GM23338 (cell line): Measurements from ENCODE around the gene MFNG.

Source experiments
- CREB1 ChIP-seq: fragments of 250-450 bp; sonication (Bioruptor Pico); IDR thresholded peaks from 2 replicates; pipeline ENCODE4 v1.5.0; 2020; ENCODE audit warnings: low read depth, mild to moderate bottlenecking, moderate library complexity
- CTCF ChIP-seq, 2 experiments: fragments of 200-600 bp in 1 of 2; sonication (generic) in 1 of 2; conservative IDR thresholded peaks; 2 replicates each; pipeline versions ENCODE4 v1.5.1 to v1.6.1; 2016 to 2017; ENCODE audit warnings: antibody characterized with exemption in 2 of 2, low read depth in 2 of 2, mild to moderate bottlenecking in 2 of 2, moderate library complexity in 1 of 2
- ETS1 ChIP-seq: IDR thresholded peaks from 2 replicates; pipeline ENCODE4 v1.6.1; 2016; ENCODE audit warnings: antibody characterized with exemption
- EZH2 ChIP-seq: fragments of 200-600 bp; sonication (generic); IDR thresholded peaks from one replicate; pipeline ENCODE4 v1.8.0; 2017; ENCODE audit warnings: antibody characterized with exemption, mild to moderate bottlenecking, low read depth; ENCODE audit not compliant: unreplicated experiment
- EZH2phosphoT487 ChIP-seq: fragments of 200-600 bp; sonication (generic); IDR thresholded peaks from one replicate; pipeline ENCODE4 v1.8.1; 2018; ENCODE audit warnings: antibody characterized with exemption; ENCODE audit not compliant: unreplicated experiment
- NANOG ChIP-seq: IDR thresholded peaks from 2 replicates; pipeline ENCODE4 v1.6.1; 2016; ENCODE audit warnings: antibody characterized with exemption, borderline replicate concordance
- POLR2AphosphoS5 ChIP-seq: IDR thresholded peaks from 2 replicates; pipeline ENCODE4 v1.6.1; 2016; ENCODE audit warnings: antibody characterized with exemption, low read depth
- REST ChIP-seq: IDR thresholded peaks from one replicate; pipeline ENCODE4 v1.6.1; 2018; ENCODE audit warnings: antibody characterized with exemption; ENCODE audit not compliant: unreplicated experiment
- STAT1 ChIP-seq: IDR thresholded peaks from one replicate; pipeline ENCODE4 v1.6.1; 2016; ENCODE audit warnings: antibody characterized with exemption; ENCODE audit not compliant: unreplicated experiment
- ZNF462 ChIP-seq: fragments of 250-450 bp; sonication (Bioruptor Pico); IDR thresholded peaks from 2 replicates; pipeline ENCODE4 v1.5.0; 2020; ENCODE audit warnings: mild to moderate bottlenecking, moderate library complexity

GRCh38 chr22:37431801-37432707, 54.1 kb downstream of the MFNG start:
- TF ChIP-seq CTCF (conservative IDR thresholded peaks at IDR 0.05; ENCODE audit: low read depth in 2 of 2) = no peak
- TF ChIP-seq POLR2AphosphoS5 = no peak
- TF ChIP-seq EZH2phosphoT487 = no peak
- no peak for TF ChIP-seq EZH2
- no peak for TF ChIP-seq REST
- TF ChIP-seq CREB1 (CRISPR knock-in tag) = no peak
- TF ChIP-seq STAT1 = no peak
- no peak for TF ChIP-seq NANOG
- no peak for TF ChIP-seq ZNF462
- TF ChIP-seq ETS1 = no peak
